GM13977 (cell line): ENCODE results near the gene NUP88.

Experiments used
- DNase-seq: peaks from one replicate; pipeline ENCODE4 v3.0.0; 2012; ENCODE audit warnings: low spot score
- in situ Hi-C: fragments of 300-500 bp; cut with MboI; formaldehyde crosslinking; loops from one replicate; pipeline ENCODE4 v1.12.0; 2022; ENCODE audit warnings: low sequenced_read_pairs, low pct_unique_long_range_greater_than_20kb, mixed read lengths, inconsistent platforms; ENCODE audit not compliant: unreplicated experiment
- TF ChIP-seq, protein P1 (sequence below): IDR thresholded peaks from 2 replicates; pipeline ENCODE4 v1.5.1; 2012; ENCODE audit warnings: mild to moderate bottlenecking, control low read depth; ENCODE audit not compliant: insufficient read depth; ENCODE audit errors: extremely low read depth, missing control alignments

The NUP88 gene

DNA sequence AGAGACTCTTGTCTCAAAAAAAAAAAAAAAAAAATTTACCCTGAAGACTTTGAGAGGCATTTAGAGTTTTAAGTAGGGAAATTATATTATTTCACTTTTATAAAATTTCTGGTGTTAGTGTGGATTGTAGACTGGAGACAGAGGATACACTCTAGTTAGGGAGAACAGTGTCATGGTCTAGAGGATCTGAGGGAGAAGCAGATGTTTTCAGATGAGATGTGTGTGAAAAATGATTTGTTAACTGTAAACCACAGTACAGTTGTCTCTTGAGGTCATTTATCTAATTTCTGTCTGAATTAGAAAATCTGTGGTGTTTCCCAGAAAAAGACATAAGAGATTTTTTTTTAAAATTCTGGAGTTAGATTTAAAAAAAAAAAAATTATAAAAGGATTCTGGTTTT is 54.8 kb downstream of the NUP88 start:
- in situ Hi-C loops = no loop called here
- TF ChIP-seq, protein P1, sequence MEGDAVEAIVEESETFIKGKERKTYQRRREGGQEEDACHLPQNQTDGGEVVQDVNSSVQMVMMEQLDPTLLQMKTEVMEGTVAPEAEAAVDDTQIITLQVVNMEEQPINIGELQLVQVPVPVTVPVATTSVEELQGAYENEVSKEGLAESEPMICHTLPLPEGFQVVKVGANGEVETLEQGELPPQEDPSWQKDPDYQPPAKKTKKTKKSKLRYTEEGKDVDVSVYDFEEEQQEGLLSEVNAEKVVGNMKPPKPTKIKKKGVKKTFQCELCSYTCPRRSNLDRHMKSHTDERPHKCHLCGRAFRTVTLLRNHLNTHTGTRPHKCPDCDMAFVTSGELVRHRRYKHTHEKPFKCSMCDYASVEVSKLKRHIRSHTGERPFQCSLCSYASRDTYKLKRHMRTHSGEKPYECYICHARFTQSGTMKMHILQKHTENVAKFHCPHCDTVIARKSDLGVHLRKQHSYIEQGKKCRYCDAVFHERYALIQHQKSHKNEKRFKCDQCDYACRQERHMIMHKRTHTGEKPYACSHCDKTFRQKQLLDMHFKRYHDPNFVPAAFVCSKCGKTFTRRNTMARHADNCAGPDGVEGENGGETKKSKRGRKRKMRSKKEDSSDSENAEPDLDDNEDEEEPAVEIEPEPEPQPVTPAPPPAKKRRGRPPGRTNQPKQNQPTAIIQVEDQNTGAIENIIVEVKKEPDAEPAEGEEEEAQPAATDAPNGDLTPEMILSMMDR = no peak
- DNase-seq = no peak

DNA sequence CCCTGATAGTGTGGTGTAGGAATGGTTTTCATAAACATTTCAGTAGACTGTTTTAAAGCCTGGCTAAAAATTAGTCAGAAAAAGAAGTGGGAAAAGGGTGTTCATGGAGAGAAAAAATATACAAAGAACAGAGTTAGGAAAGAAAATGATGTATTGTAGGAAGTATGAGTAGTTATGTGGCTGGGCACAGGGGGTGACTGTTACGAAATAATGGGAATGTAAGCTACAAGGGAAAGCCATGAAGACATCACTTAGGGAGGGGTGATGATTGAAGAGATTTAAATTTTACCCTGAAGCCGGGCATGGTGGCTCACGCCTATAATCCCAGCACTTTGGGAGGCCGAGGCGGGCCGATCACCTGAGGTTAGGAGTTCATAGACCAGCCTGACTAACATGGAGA is 55.3 kb downstream of the NUP88 start:
- in situ Hi-C loops = no loop called here
- TF ChIP-seq, protein P1 = no peak
- DNase-seq = no peak

DNA sequence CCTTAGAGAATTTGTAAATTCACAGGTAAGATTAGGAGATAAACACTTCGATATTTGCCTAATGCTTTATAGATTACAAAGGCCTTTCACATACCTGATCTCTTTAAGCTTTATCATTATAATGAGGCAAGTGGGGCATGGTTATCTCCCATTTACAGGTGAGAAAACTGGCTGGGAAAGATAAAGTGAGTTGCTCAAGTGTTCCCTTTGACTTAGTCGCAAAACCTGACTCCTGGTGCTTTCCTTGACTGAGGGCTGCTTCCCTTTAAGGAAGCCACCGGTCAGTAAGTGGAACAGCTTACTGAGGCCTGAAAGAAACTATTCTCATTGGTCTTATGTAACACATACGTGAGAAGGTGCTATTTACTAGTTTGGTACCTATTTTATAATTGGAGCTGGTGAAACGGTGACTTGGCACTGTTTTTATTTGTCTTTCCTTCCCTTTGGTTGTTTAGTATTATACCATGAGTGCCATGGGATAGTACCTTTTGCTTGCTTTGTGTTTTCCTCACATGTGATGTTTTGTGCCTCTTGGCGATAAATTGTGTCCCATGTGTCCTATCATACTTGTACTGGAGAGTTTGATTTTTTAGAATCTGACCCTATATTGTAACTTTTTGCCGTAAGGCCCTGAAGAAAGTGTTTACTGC is 57.2 kb downstream of the NUP88 start:
- no peak for DNase-seq
- in situ Hi-C loops = no loop called here
- TF ChIP-seq, protein P1 = no peak

DNA sequence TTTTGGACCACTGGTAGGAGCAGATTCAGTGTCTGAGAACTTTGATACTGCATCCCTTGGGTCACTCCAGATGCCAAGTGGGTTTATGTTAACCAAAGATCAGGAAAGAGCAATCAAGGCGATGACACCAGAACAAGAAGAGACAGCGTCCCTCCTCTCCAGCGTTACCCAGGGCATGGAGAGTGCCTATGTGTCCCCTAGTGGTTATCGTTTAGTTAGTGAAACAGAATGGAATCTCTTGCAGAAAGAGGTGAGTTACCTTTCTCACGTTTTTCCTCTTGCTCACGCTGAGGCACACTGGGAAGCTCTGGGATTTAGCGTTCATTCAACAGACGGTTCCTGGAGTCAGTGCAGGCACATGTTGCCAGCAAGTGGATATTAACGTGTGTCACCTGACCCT is 58.0 kb downstream of the NUP88 start:
- TF ChIP-seq, protein P1 = no peak
- DNase-seq = no peak
- in situ Hi-C loops = no loop called here

DNA sequence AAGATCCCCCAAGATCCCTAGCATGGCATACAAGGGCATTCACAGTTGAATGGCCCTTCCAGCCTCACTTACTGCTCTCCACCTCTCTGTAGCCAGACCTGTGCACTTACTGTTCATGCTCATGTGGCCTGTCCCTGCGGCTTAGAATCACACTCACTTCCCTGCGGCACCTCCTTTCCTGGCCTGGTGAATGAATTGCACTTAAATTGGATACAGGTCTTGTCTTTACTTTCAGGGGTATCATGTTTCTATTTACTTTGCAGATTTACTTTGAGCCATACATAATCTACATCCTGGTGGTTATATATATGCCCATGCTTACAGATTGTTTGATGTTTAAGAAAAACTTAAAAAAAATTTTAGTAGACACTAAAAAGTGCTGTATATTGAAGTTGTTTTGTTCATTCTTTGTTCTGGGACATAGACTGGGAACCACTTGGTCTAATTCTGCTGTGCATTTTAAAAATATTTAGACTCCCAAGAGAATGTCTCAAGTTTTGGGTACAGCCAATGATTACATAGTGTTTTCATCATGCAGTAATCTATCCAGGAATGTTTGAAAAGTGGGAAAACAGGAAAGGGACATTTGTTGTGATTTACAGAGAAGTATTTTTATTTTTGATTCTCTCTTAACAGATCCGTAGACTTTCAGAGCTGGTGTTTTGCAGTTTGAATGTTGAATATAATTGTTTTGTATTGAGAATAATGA is 63.9 kb downstream of the NUP88 start:
- DNase-seq = no peak
- in situ Hi-C loops = no loop called here
- TF ChIP-seq, protein P1 = no peak

DNA sequence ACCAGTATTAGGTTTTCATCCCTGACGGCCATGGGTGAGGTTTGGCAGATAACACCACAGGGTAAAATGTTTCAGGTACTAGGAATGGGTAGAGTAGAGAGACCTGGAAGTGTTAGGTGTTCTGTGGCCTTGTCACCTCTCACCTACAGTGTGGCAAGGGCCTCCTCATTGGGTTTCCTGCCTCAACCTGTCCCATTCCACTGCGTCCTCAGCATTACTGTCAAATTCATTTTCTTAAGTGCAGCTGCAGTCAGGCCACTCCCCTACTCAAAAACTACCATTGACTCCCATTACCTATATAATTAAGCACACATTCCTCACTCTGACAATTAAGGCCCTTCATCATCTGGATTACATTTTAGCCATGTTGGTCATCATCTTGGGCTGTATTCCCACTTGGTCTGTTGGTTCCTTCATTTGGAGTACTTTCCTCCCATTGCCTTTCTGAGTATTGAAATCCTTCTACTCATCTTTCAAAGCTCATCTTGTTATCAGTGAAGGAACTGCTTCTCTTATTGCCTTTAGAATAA is 64.5 kb downstream of the NUP88 start:
- TF ChIP-seq, protein P1 = no peak
- no peak for DNase-seq
- in situ Hi-C loops = no loop called here
